MM.1S (cell line): Measurements from ENCODE around the gene SH3BP1.

Source experiments
- DNase-seq: peaks from one replicate; pipeline ENCODE4 v3.0.0-alpha.2; 2015
- H2AFZ ChIP-seq: fragments of 300-600 bp; sonication (generic); 2 replicates; pipeline ENCODE4 v1.6.0; 2016; ENCODE audit warnings: antibody characterized with exemption, low read length
- H3F3A ChIP-seq: fragments of 300-600 bp; sonication (generic); 2 replicates; pipeline ENCODE4 v1.6.1; 2016; ENCODE audit warnings: mild to moderate bottlenecking, antibody characterized with exemption, low read length, moderate library complexity, mixed read lengths; ENCODE audit not compliant: insufficient read depth
- H3K27ac ChIP-seq: fragments of 300-600 bp; sonication (generic); 2 replicates; pipeline ENCODE4 v1.5.1; 2016; ENCODE audit warnings: mild to moderate bottlenecking, low read length
- H3K27me3 ChIP-seq: fragments of 300-600 bp; sonication (generic); replicated peaks from 2 replicates; pipeline ENCODE4 v1.6.0; 2016; ENCODE audit warnings: low read length; ENCODE audit not compliant: insufficient read depth
- H3K36me3 ChIP-seq: fragments of 300-600 bp; sonication (generic); replicated peaks from 2 replicates; pipeline ENCODE4 v1.6.1; 2016; ENCODE audit warnings: mild to moderate bottlenecking, low read length, mixed read lengths; ENCODE audit not compliant: insufficient read depth
- H3K4me1 ChIP-seq: fragments of 300-600 bp; sonication (generic); 2 replicates; pipeline ENCODE4 v1.6.1; 2016; ENCODE audit warnings: low read length, mixed read lengths
- H3K4me2 ChIP-seq: fragments of 300-600 bp; sonication (generic); 2 replicates; pipeline ENCODE4 v1.6.0; 2016; ENCODE audit warnings: low read depth, low read length
- H3K4me3 ChIP-seq: fragments of 300-600 bp; sonication (generic); 2 replicates; pipeline ENCODE4 v1.5.1; 2016; ENCODE audit warnings: low read length, mixed read lengths
- H3K79me2 ChIP-seq: fragments of 300-600 bp; sonication (generic); 2 replicates; pipeline ENCODE4 v1.6.1; 2016; ENCODE audit warnings: mixed run types, low read length, mixed read lengths
- H3K9ac ChIP-seq: fragments of 300-600 bp; sonication (generic); 2 replicates; pipeline ENCODE4 v1.6.1; 2016; ENCODE audit warnings: low read length, mixed read lengths
- H3K9me2 ChIP-seq: fragments of 300-600 bp; sonication (generic); replicated peaks from 2 replicates; pipeline ENCODE4 v1.6.1; 2016; ENCODE audit warnings: mild to moderate bottlenecking, low read length, mixed read lengths; ENCODE audit not compliant: insufficient read depth
- H3K9me3 ChIP-seq: fragments of 300-600 bp; sonication (generic); replicated peaks from 2 replicates; pipeline ENCODE4 v1.6.1; 2016; ENCODE audit warnings: mild to moderate bottlenecking, low read length, mixed read lengths; ENCODE audit not compliant: insufficient read depth
- H4K20me1 ChIP-seq: fragments of 300-600 bp; sonication (generic); 2 replicates; pipeline ENCODE4 v1.6.1; 2016; ENCODE audit warnings: mild to moderate bottlenecking, low read length, moderate library complexity, mixed read lengths; ENCODE audit not compliant: insufficient read depth
- EZH2 ChIP-seq: fragments of 300-600 bp; sonication (generic); optimal IDR thresholded peaks from 2 replicates; pipeline ENCODE3; 2017; ENCODE audit warnings: low read depth, mild to moderate bottlenecking, antibody characterized with exemption, low read length, mixed read lengths
- EZH2phosphoT487 ChIP-seq: fragments of 300-600 bp; sonication (generic); IDR thresholded peaks from 2 replicates; pipeline ENCODE4 v1.6.1; 2018; ENCODE audit warnings: antibody characterized with exemption, low read length
- TF ChIP-seq, protein P1 (sequence below): fragments of 300-600 bp; sonication (generic); IDR thresholded peaks from 2 replicates; pipeline ENCODE4 v1.5.1; 2016; ENCODE audit warnings: antibody characterized with exemption, low read length, mixed read lengths

Gene SH3BP1

DNA sequence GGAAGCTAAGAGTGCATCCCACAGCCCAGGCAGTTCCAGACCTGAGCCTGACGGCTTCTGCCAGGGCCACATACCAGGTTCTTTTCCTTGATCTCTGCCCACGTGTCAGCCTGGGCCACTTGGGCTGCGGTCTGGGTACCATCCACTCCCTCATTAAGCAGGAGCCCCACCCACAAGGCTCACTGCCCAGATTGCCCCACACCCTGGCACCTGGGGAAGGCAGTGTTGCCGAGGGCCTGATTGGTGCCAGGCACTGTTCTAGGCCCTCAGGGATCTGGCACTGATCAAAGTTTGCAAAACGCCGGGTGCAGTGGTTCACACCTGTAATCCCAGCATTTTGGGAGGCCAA lies 15.5 kb upstream of the SH3BP1 start:
- H3F3A ChIP-seq: peaks cover 10% of the 10 kb centered on the region
- peaks cover 23% of the 10 kb centered on the region for H3K4me1 ChIP-seq
- no peaks in the 10 kb centered on the region for H3K9me2 ChIP-seq
- H3K9ac ChIP-seq: no peak overlapping the region
- no peaks in the 10 kb centered on the region for H3K27me3 ChIP-seq
- no peaks in the 10 kb centered on the region for H3K9me3 ChIP-seq
- H3K4me2 ChIP-seq: no peak overlapping the region
- no peaks in the 10 kb centered on the region for H3K79me2 ChIP-seq
- H3K4me3 ChIP-seq: no peak overlapping the region
- no peak overlapping the region for H3K27ac ChIP-seq
- H4K20me1 ChIP-seq: no peaks in the 10 kb centered on the region
- TF ChIP-seq EZH2 (no peak), EZH2phosphoT487 (no peak)
- TF ChIP-seq, protein P1, sequence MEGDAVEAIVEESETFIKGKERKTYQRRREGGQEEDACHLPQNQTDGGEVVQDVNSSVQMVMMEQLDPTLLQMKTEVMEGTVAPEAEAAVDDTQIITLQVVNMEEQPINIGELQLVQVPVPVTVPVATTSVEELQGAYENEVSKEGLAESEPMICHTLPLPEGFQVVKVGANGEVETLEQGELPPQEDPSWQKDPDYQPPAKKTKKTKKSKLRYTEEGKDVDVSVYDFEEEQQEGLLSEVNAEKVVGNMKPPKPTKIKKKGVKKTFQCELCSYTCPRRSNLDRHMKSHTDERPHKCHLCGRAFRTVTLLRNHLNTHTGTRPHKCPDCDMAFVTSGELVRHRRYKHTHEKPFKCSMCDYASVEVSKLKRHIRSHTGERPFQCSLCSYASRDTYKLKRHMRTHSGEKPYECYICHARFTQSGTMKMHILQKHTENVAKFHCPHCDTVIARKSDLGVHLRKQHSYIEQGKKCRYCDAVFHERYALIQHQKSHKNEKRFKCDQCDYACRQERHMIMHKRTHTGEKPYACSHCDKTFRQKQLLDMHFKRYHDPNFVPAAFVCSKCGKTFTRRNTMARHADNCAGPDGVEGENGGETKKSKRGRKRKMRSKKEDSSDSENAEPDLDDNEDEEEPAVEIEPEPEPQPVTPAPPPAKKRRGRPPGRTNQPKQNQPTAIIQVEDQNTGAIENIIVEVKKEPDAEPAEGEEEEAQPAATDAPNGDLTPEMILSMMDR: no peak
- DNase-seq: no peak
- H3K36me3 ChIP-seq: no peaks in the 10 kb centered on the region
- no peak overlapping the region for H2AFZ ChIP-seq

DNA sequence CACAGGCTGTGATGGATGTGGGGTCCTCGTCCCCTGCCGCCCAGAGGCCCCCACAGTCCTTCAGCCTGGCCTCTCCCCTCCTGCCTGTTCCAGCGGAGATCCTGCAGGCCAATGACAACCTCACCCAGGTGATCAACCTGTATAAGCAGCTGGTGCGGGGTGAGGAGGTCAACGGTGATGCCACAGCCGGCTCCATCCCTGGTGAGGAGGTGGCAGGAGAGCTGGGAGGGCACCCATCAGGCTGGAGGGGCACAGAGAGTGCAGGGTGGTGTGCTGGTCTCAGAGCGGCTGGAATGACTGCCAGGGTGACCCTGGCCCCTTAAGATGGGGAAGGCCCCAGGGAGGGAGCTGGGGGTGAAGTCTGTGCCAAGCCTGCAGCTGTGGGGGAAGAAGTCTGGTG lies 14.6 kb upstream of the SH3BP1 start:
- Histone ChIP-seq H3K4me3 (no peak overlapping the region), H3K36me3 (no peaks in the 10 kb centered on the region), H3K27me3 (no peaks in the 10 kb centered on the region), H3K27ac (no peak overlapping the region), H3K79me2 (no peaks in the 10 kb centered on the region), H3K4me1 (peaks cover 23% of the 10 kb centered on the region), H2AFZ (no peak overlapping the region), H3K9me3 (no peaks in the 10 kb centered on the region), H3K4me2 (no peak overlapping the region), H3K9ac (no peak overlapping the region), H4K20me1 (no peaks in the 10 kb centered on the region), H3K9me2 (no peaks in the 10 kb centered on the region), H3F3A (peaks cover 10% of the 10 kb centered on the region)
- TF ChIP-seq EZH2phosphoT487: no peak
- TF ChIP-seq EZH2: no peak
- TF ChIP-seq, protein P1: no peak
- DNase-seq: no peak

DNA sequence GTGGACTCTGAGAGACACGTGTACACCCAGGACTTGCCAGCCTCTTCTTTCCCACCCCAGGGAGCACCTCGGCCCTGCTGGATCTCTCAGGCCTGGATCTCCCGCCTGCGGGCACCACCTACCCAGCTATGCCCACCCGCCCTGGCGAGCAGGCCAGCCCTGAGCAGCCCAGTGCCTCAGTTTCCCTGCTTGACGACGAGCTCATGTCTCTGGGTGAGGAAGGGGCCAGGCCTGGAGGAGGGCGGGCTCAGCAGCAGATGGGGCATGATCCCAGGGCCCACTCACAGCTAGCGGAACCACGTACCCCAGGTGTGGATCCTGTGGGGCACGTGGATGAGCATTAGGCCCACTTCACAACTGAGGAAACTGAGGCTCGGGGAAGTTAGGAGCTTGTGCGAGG lies 13.7 kb upstream of the SH3BP1 start:
- Histone ChIP-seq H3F3A (peaks cover 10% of the 10 kb centered on the region), H3K4me1 (peaks cover 23% of the 10 kb centered on the region), H3K4me2 (no peak overlapping the region), H3K9me2 (no peaks in the 10 kb centered on the region), H3K4me3 (no peak overlapping the region), H3K79me2 (no peaks in the 10 kb centered on the region), H2AFZ (no peak overlapping the region), H3K27me3 (no peaks in the 10 kb centered on the region), H3K9me3 (no peaks in the 10 kb centered on the region), H4K20me1 (no peaks in the 10 kb centered on the region), H3K9ac (no peak overlapping the region), H3K27ac (no peak overlapping the region), H3K36me3 (no peaks in the 10 kb centered on the region)
- no peak for TF ChIP-seq EZH2phosphoT487
- no peak for TF ChIP-seq EZH2
- TF ChIP-seq, protein P1: no peak
- DNase-seq: no peak
